GM21526 (cell line): ENCODE data around the gene PXK.
A peak's percentile ranks its signal among the peaks of the same experiment; 100 is the strongest.
"Not testable (repeated sequence)": the region's sequence is repeated elsewhere in the genome, so short reads cannot be mapped to it uniquely, and the experiment has no call there.

ENCODE experiments used
- ATAC-seq: cut with Tn5 transposase; IDR thresholded peaks from one replicate; pipeline ENCODE4 v1.9.1; 2021; ENCODE audit warnings: moderate library complexity; ENCODE audit not compliant: unreplicated experiment, low FRiP score

The PXK gene

GRCh38 chr3:58322793-58323192, 9.9 kb upstream of the PXK start:
- no peak for ATAC-seq

- ATAC-seq: no peak
These were observed 8.9 kb upstream of the PXK start for GRCh38 chr3:58323529-58324390.

- ATAC-seq: no peak
These were observed 8.0 kb upstream of the PXK start for GRCh38 chr3:58324391-58325390.

- ATAC-seq: no peak
These were observed 7.1 kb upstream of the PXK start for GRCh38 chr3:58325525-58325992.

GRCh38 chr3:58326267-58326900, 6.3 kb upstream of the PXK start:
- no peak for ATAC-seq

GRCh38 chr3:58329150-58329921, 3.4 kb upstream of the PXK start:
- no peak for ATAC-seq

- no peak for ATAC-seq
These were observed 2.7 kb upstream of the PXK start for GRCh38 chr3:58329922-58330413.

- no peak for ATAC-seq
These were observed 1.0 kb upstream of the PXK start for GRCh38 chr3:58331593-58332152.

GRCh38 chr3:58333206-58334012, 717 bp downstream of the PXK start:
- peak; percentile 14 for ATAC-seq

GRCh38 chr3:58334013-58334321, 1.3 kb downstream of the PXK start:
- ATAC-seq: no peak

- no peak for ATAC-seq
These were observed 1.8 kb downstream of the PXK start for GRCh38 chr3:58334506-58334884.

- ATAC-seq: no peak
These were observed 2.9 kb downstream of the PXK start for GRCh38 chr3:58335652-58335947.

GRCh38 chr3:58336135-58336882, 3.6 kb downstream of the PXK start:
- no peak for ATAC-seq

GRCh38 chr3:58337190-58337589, 4.5 kb downstream of the PXK start:
- no peak for ATAC-seq

- ATAC-seq: not testable (repeated sequence)
These were observed 6.5 kb downstream of the PXK start for GRCh38 chr3:58339146-58339545.

- ATAC-seq: no peak
These were observed 8.0 kb downstream of the PXK start for GRCh38 chr3:58340594-58341244.

- ATAC-seq: no peak
These were observed 8.7 kb downstream of the PXK start for GRCh38 chr3:58341376-58341775.

GRCh38 chr3:58342676-58343075, 10.0 kb downstream of the PXK start:
- no peak for ATAC-seq
